Testis (tissue), 2 donors: Measurements from ENCODE around the gene ROBO1.

ENCODE experiments used
- POLR2A ChIP-seq: fragments of 450-650 bp; IDR thresholded peaks from one replicate; pipeline ENCODE4 v1.6.1; 2017; ENCODE audit warnings: antibody characterized with exemption, mild to moderate bottlenecking, moderate library complexity
- TF ChIP-seq, protein P1 (sequence below), 3 experiments: fragments of 450-650 bp in 2 of 3; fragments of 200-600 bp in 1 of 3; sonication (generic) in 1 of 3; IDR thresholded peaks; one replicate each; pipeline ENCODE4 v1.5.1; 2016 to 2019; ENCODE audit warnings: antibody characterized with exemption in 3 of 3, mild to moderate bottlenecking in 2 of 3, moderate library complexity in 1 of 3

DNA sequence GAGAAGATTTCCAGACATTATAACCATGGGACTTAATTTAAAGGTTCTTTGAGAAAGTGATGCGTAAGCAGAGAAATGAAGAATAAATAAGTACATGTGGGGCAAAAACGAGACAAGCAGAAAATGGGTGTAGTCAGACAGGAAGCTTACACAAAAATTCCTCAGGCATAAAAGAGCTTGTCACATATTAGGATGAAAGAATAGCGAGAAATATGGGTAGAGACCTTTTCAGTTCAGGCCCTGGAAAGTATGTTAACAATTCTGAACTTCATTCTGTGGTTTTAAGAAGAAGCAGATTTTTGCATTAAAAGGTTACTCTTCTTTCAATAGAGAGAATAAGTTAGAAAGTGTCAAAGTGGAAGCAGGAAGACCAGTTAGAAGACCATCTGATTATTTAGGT, 352.4 kb downstream of the ROBO1 start:
- TF ChIP-seq, protein P1, sequence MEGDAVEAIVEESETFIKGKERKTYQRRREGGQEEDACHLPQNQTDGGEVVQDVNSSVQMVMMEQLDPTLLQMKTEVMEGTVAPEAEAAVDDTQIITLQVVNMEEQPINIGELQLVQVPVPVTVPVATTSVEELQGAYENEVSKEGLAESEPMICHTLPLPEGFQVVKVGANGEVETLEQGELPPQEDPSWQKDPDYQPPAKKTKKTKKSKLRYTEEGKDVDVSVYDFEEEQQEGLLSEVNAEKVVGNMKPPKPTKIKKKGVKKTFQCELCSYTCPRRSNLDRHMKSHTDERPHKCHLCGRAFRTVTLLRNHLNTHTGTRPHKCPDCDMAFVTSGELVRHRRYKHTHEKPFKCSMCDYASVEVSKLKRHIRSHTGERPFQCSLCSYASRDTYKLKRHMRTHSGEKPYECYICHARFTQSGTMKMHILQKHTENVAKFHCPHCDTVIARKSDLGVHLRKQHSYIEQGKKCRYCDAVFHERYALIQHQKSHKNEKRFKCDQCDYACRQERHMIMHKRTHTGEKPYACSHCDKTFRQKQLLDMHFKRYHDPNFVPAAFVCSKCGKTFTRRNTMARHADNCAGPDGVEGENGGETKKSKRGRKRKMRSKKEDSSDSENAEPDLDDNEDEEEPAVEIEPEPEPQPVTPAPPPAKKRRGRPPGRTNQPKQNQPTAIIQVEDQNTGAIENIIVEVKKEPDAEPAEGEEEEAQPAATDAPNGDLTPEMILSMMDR (IDR thresholded peaks at IDR 0.05) = no peak
- TF ChIP-seq POLR2A = no peak
